WTC11 (cell line): Measurements from ENCODE around the gene RBM26. TPM values are rescaled to one million over a fixed set of nuclear protein-coding genes. Genes with fewer than 3 reads are reported as not detected.

Experiments
- ATAC-seq: fragments of 200-7000 bp; cut with Tn5 transposase; 2 replicates; pipeline ENCODE4 v1.10.0; 2021; ENCODE audit warnings: mild to moderate bottlenecking, moderate library complexity
- CTCF ChIA-PET: fragments of 300-600 bp; sonication (Branson Sonifier 250); formaldehyde crosslinking; loops from one replicate; lab custom pipeline; 2021; ENCODE audit warnings: antibody characterized with exemption; lab: Charles Lee
- POLR2A ChIA-PET: fragments of 350-600 bp; sonication (Branson Sonifier 250); formaldehyde crosslinking; loops from one replicate; lab custom pipeline; 2021; ENCODE audit warnings: antibody characterized with exemption; lab: Charles Lee
- DNase-seq: peaks from one replicate; pipeline ENCODE4 v3.0.0; 2021; ENCODE audit warnings: low spot score
- H3K27ac Mint-ChIP-seq: 2 replicates; pipeline ENCODE4 v1.8.0; 2021; ENCODE audit warnings: mixed read lengths
- H3K27me3 Mint-ChIP-seq: 2 replicates; pipeline ENCODE4 v1.8.0; 2021; ENCODE audit warnings: low read depth, mild to moderate bottlenecking, moderate library complexity, mixed read lengths
- H3K36me3 Mint-ChIP-seq: 2 replicates; pipeline ENCODE4 v1.8.0; 2021; ENCODE audit warnings: mixed read lengths
- H3K4me1 Mint-ChIP-seq: 2 replicates; pipeline ENCODE4 v1.8.0; 2022; ENCODE audit warnings: mixed read lengths
- H3K4me3 Mint-ChIP-seq: 2 replicates; pipeline ENCODE4 v1.8.0; 2021; ENCODE audit warnings: mild to moderate bottlenecking, moderate library complexity, mixed read lengths
- H3K9me3 Mint-ChIP-seq: 2 replicates; pipeline ENCODE4 v1.8.0; 2021; ENCODE audit warnings: mixed read lengths
- ARID4B ChIP-seq: sonication (generic); formaldehyde crosslinking; IDR thresholded peaks from 2 replicates; pipeline ENCODE4 v1.8.0; 2023; ENCODE audit warnings: missing genetic modification reagents, mild to moderate bottlenecking, borderline replicate concordance
- ESRRA ChIP-seq: sonication (generic); formaldehyde crosslinking; IDR thresholded peaks from 2 replicates; pipeline ENCODE4 v1.8.1; 2022; ENCODE audit warnings: mild to moderate bottlenecking, missing genetic modification reagents, borderline replicate concordance
- FOXJ3 ChIP-seq: sonication (generic); formaldehyde crosslinking; IDR thresholded peaks from 2 replicates; pipeline ENCODE4 v1.9.0; 2021; ENCODE audit warnings: missing genetic modification reagents, mild to moderate bottlenecking, borderline replicate concordance
- GRHL2 ChIP-seq: fragments of 250-450 bp; sonication (Bioruptor Pico); IDR thresholded peaks from 2 replicates; pipeline ENCODE4 v1.8.0; 2022; ENCODE audit warnings: mild to moderate bottlenecking, moderate library complexity; ENCODE audit not compliant: insufficient replicate concordance, severe bottlenecking
- JAZF1 ChIP-seq: fragments of 250-450 bp; sonication (Bioruptor Pico); IDR thresholded peaks from 2 replicates; pipeline ENCODE4 v1.9.0; 2021; ENCODE audit warnings: moderate library complexity, mild to moderate bottlenecking, inconsistent platforms
- MAX ChIP-seq: sonication (generic); formaldehyde crosslinking; IDR thresholded peaks from 2 replicates; pipeline ENCODE4 v1.8.0; 2022; ENCODE audit warnings: mild to moderate bottlenecking, missing genetic modification reagents
- PRRX2 ChIP-seq: fragments of 250-450 bp; sonication (Bioruptor Pico); IDR thresholded peaks from 2 replicates; pipeline ENCODE4 v1.8.0; 2021; ENCODE audit warnings: mild to moderate bottlenecking
- SMAD3 ChIP-seq: sonication (generic); formaldehyde crosslinking; IDR thresholded peaks from 2 replicates; pipeline ENCODE4 v1.8.0; 2022; ENCODE audit warnings: missing genetic modification reagents, mild to moderate bottlenecking, borderline replicate concordance
- SMAD4 ChIP-seq: sonication (generic); formaldehyde crosslinking; IDR thresholded peaks from 2 replicates; pipeline ENCODE4 v1.8.0; 2022; ENCODE audit warnings: mild to moderate bottlenecking, missing genetic modification reagents
- USF2 ChIP-seq: sonication (generic); formaldehyde crosslinking; IDR thresholded peaks from 2 replicates; pipeline ENCODE4 v1.8.1; 2023; ENCODE audit warnings: mild to moderate bottlenecking, missing genetic modification reagents, moderate library complexity
- ZBTB21 ChIP-seq: sonication (generic); formaldehyde crosslinking; IDR thresholded peaks from 2 replicates; pipeline ENCODE4 v1.8.1; 2023; ENCODE audit warnings: mild to moderate bottlenecking, missing genetic modification reagents, borderline replicate concordance
- ZMAT4 ChIP-seq: fragments of 250-450 bp; sonication (Bioruptor Pico); IDR thresholded peaks from 2 replicates; pipeline ENCODE4 v1.9.0; 2021; ENCODE audit warnings: mild to moderate bottlenecking
- ZNF219 ChIP-seq: sonication (generic); formaldehyde crosslinking; IDR thresholded peaks from 2 replicates; pipeline ENCODE4 v1.8.0; 2023; ENCODE audit warnings: missing genetic modification reagents, mild to moderate bottlenecking, borderline replicate concordance
- ZNF263 ChIP-seq: sonication (generic); formaldehyde crosslinking; IDR thresholded peaks from 2 replicates; pipeline ENCODE4 v1.8.1; 2022; ENCODE audit warnings: low read depth, mild to moderate bottlenecking, moderate library complexity, missing genetic modification reagents
- ZNF317 ChIP-seq: sonication (generic); formaldehyde crosslinking; IDR thresholded peaks from 2 replicates; pipeline ENCODE4 v1.8.1; 2023; ENCODE audit warnings: low read depth, mild to moderate bottlenecking, moderate library complexity, missing genetic modification reagents, borderline replicate concordance
- ZNF423 ChIP-seq: fragments of 250-450 bp; sonication (Bioruptor Pico); IDR thresholded peaks from 2 replicates; pipeline ENCODE4 v2.1.2; 2022; ENCODE audit warnings: mild to moderate bottlenecking, moderate library complexity
- total RNA-seq: library from RNA; stranded (reverse); gene quantifications from 3 replicates; pipeline ENCODE4 v1.2.3, GENCODE V29; 2021
- TF ChIP-seq, protein P1 (sequence below): sonication (generic); formaldehyde crosslinking; IDR thresholded peaks from 2 replicates; pipeline ENCODE4 v1.8.1; 2023; ENCODE audit warnings: mild to moderate bottlenecking, missing genetic modification reagents, moderate library complexity

Gene RBM26
- total RNA-seq, 1 experiment from 2014 or later, result 64.1 TPM

DNA sequence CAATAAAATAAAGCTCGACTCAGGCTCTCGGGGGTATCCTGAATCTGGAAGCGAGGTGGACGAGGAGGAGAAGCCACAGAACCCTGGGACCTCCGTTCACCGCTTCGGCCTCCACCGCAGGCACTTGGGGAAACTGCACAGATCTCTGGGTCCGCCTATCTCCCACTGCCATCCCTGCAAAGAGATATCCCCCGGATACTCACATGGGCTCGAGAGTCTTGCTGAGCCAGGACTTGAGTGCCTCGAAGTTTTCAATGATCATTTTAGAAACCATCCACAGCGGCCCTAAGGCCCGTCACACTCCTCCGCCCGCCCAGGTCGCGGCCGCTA is 589 bp downstream of the RBM26 start:
- POLR2A ChIA-PET, result interaction anchor here (1.0 to 1.5 kb wide), 2 partner anchors 12 to 14 kb away, joined by 4 to 5 read pairs; no protein-coding TSS in a partner anchor
- H3K9me3 Mint-ChIP-seq, result no peaks in the 10 kb centered on the region
- no peak for TF ChIP-seq FOXJ3 (CRISPR knock-in tag)
- TF ChIP-seq, all 79 proteins: peak for 0
- CTCF ChIA-PET, result interaction anchor here (1.0 to 2.7 kb wide), 3 partner anchors 14 to 76 kb away, joined by 3 to 11 read pairs (median 11); partner anchors contain the start of gene NDFIP2
- Mint-ChIP-seq H3K27me3 (no peaks in the 10 kb centered on the region), H3K27ac (no peak overlapping the region), H3K36me3 (peaks cover 4% of the 10 kb centered on the region), H3K4me3 (no peak overlapping the region), H3K4me1 (peaks cover 41% of the 10 kb centered on the region)
- ATAC-seq, result peak; percentile 27
- peak; percentile 23 for DNase-seq

- H3K4me3 Mint-ChIP-seq, result no peak overlapping the region
- POLR2A ChIA-PET, result no interaction called here
- TF ChIP-seq ZBTB21 (CRISPR knock-in tag) (no peak), JAZF1 (CRISPR knock-in tag) (no peak), ARID4B (CRISPR knock-in tag) (no peak), PRRX2 (CRISPR knock-in tag) (no peak), ZNF423 (CRISPR knock-in tag) (no peak), SMAD3 (CRISPR knock-in tag) (no peak), ZNF263 (no peak), MAX (CRISPR knock-in tag) (no peak), USF2 (no peak), SMAD4 (no peak), ESRRA (no peak)
- TF ChIP-seq, protein P1, sequence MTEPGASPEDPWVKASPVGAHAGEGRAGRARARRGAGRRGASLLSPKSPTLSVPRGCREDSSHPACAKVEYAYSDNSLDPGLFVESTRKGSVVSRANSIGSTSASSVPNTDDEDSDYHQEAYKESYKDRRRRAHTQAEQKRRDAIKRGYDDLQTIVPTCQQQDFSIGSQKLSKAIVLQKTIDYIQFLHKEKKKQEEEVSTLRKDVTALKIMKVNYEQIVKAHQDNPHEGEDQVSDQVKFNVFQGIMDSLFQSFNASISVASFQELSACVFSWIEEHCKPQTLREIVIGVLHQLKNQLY, result no peak
- TF ChIP-seq, all 79 proteins: peak for 0
- CTCF ChIA-PET, result interaction anchor here (2.7 kb wide), 1 partner anchor 13 kb away, joined by 11 read pairs; no protein-coding TSS in a partner anchor
- Mint-ChIP-seq H3K4me1 (peaks cover 46% of the 10 kb centered on the region), H3K36me3 (peaks cover 4% of the 10 kb centered on the region), H3K9me3 (no peaks in the 10 kb centered on the region), H3K27ac (no peak overlapping the region), H3K27me3 (no peaks in the 10 kb centered on the region)
- DNase-seq, result no peak
- ATAC-seq, result no peak
These were observed 1.1 kb downstream of the RBM26 start for GRCh38 chr13:79404985-79405384.

DNA sequence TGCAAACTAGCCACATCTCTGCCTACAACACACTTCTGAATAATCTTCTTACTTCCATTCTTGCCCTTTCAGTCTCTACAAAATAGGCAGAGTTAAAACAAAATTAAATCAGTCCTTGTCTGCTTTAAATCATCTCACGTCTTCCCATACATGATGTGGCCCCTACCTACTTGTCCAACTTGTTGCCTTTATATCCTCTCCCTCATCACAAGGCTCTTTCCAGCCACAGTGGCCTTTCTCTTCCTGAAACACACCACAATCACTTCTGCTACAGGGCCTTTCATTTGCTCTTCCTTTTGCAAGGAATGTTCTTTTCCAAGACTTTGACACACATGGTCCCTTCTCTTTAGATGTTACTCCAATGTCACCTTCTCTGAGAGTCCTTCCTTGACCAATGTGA is 1.7 kb downstream of the RBM26 start:
- no peak for DNase-seq
- ChIA-PET POLR2A (no interaction called here), CTCF (interaction anchor here (2.1 kb wide), 1 partner anchor 20 kb away, joined by 7 read pairs; no protein-coding TSS in a partner anchor)
- TF ChIP-seq GRHL2 (CRISPR knock-in tag) (no peak), ZMAT4 (CRISPR knock-in tag) (no peak), ESRRA (no peak), ZNF219 (no peak), ZNF317 (CRISPR knock-in tag) (no peak)
- ATAC-seq, result no peak
- no peak overlapping the region for H3K27ac Mint-ChIP-seq
- H3K36me3 Mint-ChIP-seq, result peaks cover 4% of the 10 kb centered on the region
- H3K27me3 Mint-ChIP-seq, result no peaks in the 10 kb centered on the region
- H3K4me3 Mint-ChIP-seq, result no peak overlapping the region
- no peaks in the 10 kb centered on the region for H3K9me3 Mint-ChIP-seq
- peaks cover 52% of the 10 kb centered on the region for H3K4me1 Mint-ChIP-seq
